Activated T-helper 1 cell treated with Interleukin-2 at 50 U/mL for 16 hours (primary cell): Measurements from ENCODE around the gene MON1A.
A peak's percentile ranks its signal among the peaks of the same experiment; 100 is the strongest.
"Not testable (repeated sequence)": the region's sequence is repeated elsewhere in the genome, so short reads cannot be mapped to it uniquely, and the experiment has no call there.

ENCODE experiments used
- DNase-seq: peaks from one replicate; pipeline ENCODE4 v3.0.0-alpha.2; 2020; ENCODE audit warnings: low read depth

Gene MON1A

DNA sequence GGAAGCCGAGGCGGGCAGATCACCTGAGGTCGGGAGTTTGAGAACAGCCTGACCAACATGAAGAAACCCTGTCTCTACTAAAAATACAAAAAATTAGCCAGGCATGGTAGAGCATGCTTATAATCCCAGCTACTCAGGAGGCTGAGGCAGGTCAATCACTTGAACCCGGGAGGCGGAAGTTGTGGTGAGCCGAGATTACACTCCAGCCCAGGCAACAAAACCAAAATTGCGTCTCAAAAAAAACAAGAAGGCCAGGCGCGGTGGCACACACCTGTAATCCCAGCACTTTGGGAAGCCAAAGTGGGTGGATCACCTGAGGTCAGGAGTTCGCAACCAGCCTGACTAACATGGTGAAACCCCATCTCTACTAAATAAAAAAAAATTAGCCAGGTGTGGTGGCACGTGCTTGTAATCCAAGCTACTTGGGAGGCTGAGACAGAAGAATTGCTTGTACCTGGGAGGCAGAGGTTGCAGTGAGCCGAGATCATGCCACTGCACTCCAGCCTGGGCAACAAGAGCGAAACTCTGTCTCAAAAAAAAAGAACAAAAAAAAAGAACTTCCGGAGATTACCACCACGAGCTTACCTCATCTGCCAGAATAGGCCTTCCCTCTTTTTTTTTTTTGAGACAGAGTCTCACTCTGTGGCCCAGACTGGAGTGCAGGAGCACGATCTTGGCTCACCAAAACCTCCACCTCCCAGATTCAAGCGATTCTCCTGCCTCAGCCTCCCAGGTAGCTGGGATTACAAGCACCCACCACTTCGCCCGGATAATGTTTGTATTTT is 11.6 kb downstream of the MON1A start:
- DNase-seq = not testable (repeated sequence)

DNA sequence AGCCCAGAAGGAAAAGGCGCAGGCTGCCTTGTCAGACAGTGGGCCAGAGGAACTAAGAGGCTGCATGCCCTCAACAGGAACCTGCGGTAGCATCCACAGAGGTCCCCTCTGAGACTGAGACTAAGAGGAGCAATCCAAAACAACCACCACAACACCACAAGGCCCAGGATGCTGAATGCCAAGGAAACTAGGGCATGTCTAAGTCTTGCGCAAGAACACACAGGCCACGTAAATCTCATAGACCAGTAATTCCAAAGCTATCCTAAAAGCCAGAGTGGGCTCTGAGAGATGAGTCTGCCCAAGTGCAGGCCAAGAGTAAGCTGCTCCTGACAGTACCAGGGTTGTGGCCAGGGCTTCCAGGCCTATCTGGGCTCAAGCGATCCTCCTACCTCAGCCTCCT is 12.9 kb downstream of the MON1A start:
- DNase-seq = no peak

DNA sequence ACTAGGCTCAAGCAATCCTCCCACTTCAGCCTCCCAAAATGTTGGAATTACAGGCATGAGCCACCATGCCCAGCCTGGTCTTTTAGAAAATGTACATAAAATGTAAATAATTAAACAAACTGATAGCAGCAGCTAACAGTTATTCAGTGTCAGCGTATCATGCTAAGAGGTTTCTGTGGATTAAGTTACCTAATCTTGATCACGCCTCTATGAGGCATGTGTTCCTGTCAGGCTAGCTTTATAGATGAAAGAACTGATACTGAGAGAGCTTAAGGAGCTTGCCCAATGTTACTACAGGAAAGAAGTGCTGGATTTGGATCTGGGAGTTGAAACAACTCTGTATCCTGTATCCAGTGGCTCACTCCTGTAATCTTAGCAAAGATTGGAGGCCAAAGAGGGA is 14.7 kb downstream of the MON1A start:
- no peak for DNase-seq

DNA sequence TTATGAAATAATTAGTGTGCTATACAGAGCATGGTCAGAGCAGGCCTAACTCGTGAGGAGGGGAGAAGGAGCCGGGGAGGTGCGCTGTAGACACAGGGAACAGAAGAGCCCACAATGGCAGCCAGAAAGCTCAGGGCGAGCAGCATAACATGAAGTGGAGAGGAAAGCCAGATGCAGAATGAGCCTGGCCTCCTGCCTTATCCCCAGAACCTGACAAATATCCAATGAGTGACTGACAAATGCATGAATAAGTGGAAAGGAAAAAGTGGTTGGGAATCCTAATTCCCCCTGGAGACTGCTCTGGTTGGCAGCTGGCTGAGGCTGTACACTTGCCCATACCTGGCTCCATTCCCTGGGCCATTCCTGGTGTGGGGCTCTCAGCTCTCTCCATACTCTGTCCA is 16.7 kb downstream of the MON1A start:
- no peak for DNase-seq

DNA sequence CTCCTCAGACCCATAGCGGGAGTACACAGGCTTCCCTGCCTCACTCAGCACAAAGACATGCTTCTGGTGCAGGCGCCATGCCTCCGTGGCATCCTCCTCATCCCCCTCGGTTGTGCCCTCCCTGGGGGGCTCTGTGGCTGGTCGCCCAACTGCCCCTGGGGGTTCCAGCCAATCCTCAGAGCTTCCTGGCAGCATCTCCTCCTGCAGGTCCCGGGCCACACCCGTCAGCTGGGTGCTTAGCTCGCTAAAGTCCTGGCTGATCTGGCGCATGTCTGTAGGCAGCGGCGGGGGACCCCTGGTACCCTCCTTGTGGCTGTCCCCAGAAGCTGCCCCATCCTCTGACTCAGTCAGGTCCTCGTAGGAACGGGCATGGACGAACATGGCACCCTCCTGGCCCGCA is 18.0 kb downstream of the MON1A start:
- DNase-seq = no peak

DNA sequence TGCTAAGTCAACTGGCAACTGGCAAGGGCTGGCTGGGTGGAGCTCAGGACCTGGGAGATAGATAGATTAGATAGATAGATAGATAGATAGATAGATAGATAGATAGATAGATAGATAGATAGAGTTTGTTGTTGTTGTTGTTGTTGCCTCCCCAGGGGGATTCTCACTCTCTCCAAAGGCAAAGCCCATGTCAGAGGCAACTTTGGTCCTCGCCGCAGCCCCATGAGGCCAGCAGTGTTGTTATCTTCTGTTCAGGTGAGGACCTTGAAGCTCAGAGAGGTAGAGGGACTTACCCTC is 18.5 kb downstream of the MON1A start:
- no peak for DNase-seq

DNA sequence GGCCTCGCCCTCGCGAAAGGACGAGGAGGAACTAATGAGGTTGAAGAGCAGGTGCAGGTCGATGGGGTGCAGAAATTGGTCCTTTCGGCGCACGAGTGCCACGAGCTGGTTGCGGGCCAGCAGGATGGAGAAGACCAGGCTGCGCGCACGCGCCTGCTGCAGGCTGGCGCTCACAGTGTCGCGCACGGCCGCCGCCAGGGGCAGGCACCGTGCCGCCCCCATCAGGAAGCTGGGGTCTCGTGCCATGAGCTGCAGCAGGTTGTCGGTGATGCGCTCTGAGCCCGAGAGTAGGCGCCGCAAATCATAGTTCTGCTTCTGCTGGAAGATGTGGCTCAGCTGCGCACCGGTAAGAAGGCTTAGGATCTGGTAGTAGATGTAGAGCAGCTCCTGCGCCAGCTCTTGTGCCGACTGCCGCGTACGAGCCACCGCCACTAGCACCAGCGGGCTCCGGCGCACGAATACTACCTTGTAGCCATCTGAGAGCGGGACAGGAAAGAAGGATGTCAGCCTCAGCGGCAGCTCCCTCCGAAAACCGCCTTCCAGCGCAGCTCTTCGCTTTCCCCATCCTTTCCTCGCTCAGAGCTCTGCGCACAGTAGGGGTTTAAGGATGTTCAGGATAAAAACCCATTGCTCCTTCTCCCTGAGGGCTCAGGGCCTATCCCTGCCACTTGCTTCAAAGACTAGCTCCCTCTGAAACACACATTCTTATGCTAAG is 19.0 kb downstream of the MON1A start:
- no peak for DNase-seq

DNA sequence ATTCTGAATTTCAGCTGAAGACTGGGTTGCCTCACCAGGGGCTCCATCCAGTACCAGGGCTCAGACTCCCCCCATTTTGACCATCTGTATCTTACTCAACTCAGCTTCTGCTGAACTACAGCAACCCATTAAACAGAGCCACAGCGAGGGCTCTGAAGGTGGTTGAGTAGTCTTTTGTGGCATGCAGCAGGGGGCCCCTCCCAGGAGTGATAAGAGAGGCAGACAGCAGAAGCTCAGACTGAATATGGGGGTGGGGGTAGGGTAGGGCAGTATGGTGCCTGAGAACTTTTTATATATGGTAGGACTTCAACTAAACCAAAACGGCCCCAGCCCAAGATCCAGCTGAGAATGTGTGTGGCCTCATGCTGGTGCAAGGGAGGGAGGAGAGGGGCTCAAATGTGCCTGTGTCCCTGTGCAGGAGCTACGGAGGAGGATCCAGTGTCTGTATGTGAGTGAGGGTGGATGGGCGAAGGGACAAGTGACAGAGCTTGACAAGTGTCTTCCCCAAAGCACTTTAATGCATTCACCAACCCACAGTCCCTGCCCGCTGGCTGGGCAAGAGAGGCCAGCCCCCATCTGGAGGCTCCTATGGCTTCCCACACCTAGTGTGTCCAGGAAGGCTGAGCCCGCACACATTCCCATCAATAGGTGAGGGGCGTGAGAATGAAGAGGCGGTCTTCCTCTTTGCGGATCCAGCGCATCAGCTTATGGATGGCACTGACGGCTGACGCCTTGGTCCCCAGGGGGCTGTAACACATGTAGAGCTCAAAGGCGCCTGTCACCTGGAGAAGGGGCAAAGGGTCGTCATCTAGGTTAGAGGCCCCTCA is 21.0 kb downstream of the MON1A start:
- DNase-seq = no peak

DNA sequence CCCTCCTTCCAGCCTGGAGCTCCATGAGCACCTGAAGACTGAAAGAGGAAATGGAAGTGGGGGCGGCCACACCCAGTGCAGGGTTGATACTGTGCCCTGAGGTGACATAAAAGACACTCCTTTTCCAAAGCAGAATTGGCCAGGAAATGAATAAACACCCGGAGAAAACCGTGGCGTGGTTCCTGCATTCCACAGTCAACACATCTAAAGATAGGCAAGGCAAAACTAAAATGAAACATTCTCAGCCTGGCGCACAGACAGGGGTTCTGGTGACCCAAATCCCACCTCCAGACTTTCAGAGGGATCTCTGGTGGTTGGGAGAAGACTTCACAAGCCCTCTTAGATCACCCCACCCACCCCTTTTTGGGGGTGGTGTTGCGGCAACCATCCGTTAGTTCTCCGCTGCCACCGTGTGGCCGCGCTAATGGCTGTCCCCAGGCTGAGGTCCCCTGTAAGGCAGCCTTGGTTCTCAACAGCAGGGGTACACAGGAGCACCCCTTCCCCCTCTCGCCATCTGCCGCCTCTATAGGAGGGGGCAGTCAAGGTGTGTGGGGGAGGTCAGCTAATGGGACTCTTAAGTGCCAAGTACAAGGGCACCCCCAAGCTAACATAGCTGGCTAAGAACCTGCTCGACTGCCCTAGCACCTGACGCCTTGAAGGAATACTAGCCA is 23.4 kb downstream of the MON1A start:
- no peak for DNase-seq

DNA sequence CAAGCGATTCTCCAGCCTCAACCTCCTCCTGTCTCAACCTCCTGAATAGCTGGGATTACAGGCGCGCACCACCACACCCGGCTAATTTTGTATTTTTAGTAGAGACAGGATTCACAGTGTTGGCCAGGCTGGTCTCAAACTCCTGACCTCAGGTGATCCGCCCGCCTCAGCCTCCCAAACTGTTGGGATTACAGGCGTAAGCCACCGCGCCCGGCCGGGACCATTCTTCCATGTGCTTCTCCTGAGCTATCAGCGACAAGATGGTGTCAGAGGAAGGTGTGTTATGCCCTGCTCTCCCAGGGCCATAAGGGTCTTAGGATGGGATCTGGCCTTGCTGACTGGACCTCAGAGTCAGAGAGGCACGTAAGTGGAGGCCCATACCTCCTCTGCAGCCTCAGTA is 25.2 kb downstream of the MON1A start:
- not testable (repeated sequence) for DNase-seq

DNA sequence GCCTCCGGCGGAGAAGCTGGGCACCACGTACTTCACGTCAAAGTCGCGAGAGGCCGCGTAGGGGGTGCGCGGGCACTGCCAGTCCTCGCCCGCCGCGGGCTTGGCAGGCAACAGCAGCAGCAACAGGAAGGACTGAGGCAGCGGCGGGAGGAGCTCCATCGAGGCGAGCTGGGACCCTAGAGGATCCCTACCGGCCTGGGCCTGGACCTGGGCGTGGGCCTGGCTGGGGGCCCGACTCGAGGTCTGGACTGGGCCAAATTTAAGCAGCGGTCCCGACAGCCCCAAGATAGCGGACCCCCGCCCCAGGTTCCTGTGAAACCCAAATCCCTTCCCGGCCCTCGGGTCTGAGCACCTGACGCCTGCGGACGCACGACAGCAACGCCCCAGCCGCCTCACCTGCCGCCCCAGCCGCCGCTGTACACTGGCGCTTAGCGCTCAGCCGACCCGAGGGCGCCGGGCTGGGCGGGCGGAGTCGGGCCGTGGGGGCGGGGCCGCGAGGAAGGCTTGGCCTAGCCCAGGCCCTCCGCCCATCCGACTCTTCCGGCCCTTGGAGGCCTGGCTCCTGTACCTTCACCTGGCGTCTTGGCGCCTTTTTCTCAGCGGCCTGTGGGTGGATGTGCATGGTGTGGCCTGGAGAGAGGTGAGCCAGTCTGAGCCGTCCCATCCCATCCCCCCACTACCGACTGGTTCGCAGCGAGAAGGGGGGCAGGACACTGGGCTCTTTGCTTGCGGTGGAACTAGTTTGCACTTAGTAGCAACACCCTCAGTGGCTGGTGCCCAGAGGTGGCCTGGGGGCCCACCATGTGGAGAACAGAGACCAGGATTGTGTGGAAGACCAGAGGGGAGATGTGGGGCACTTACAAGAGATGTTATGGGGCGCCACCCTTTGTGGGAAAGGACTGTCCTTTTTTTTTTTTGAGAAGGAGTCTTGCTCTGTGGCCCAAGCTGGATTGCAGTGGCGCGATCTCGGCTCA is 25.9 kb downstream of the MON1A start, which contains the start of gene MST1R:
Gene MST1R (minus strand): TSS at position 423 of the 974 bp plus-strand sequence. CDS start 264 bp downstream, at position 159.
- peak; percentile 79 for DNase-seq

DNA sequence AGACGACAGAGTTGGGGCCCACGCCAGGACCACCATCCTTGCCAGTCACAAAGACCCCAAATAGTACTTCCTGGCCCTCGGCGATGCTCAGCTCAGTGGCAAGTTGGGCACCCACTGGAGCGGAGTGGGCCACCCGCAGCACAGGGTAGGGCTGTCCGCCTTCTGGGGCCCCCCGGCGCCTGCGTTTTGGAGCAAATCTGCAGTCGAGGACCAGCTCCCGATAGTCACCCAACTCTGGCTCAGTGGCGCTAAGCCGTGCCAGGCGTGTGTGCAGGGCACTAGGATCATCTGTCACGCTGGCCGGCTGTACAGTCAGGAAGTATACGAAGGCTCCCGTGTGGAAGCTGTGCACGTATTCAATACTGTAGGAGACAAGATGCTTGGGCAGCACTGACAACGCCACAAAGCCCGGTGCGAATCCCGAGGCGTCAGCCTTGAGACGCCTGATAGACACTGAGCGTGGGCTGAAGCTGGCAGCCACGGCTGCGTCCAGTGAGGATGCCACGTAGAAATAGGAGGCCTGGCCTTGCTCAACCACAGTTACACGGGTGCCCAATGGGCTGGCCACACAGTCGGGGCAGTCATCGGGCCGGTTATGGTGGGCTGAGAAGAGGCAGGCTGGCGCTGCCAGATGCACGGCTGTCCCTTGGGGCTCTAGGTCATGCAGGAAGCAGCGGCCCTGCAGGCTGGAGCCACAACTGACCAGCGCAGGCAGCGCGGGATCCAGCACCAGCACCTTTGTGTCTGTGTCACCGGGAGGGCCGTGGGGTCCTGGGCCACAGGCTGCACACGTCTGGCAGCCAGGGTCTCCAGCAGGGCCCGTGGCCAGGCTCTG is 26.9 kb downstream of the MON1A start:
- no peak for DNase-seq

DNA sequence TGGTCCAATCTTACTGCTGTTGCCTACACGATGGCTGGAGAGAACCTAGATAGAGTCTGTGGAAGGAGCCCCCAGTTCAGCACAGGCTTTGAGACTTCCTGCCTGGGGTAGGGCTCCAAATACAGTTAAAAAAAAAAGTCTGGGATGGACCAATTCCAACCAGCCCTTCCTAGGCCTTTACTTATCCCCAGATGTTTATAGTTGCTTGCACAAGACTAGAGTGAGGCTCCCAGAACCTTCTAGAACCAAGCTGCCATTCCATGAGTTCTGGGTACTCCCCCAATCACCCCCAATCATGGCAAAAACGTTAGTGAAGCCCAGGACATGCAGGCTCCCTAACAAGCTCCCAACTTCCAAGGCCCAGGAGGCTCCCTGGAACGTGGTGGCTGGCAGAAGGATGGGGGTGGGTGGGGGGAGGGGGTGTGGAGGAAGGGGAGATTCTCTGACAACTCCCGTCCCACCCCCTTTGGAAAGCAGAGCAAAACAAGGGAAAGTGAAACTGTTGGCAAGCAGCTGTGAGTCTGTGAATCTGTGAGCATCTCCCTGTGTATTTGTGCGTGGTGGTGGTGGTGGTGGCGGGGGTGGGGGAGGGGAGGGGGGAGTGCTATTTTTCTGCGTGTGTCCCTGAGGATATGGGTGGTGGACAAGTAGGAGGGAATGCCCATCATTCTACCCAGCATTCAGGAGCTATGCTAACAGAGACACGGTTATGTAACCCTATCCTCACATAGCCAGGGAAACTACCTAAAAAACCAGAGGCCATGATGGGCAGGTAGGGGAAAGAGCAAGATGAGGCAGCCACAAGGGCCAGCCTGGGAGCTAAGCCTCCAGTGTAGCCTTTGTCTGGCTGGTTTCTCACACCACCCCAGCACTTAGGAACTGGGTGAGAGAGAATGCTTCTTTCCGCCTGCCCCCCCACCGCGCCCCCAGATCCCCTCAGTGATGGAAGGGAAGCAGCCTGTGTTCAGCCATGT is 28.0 kb downstream of the MON1A start:
- DNase-seq = no peak

DNA sequence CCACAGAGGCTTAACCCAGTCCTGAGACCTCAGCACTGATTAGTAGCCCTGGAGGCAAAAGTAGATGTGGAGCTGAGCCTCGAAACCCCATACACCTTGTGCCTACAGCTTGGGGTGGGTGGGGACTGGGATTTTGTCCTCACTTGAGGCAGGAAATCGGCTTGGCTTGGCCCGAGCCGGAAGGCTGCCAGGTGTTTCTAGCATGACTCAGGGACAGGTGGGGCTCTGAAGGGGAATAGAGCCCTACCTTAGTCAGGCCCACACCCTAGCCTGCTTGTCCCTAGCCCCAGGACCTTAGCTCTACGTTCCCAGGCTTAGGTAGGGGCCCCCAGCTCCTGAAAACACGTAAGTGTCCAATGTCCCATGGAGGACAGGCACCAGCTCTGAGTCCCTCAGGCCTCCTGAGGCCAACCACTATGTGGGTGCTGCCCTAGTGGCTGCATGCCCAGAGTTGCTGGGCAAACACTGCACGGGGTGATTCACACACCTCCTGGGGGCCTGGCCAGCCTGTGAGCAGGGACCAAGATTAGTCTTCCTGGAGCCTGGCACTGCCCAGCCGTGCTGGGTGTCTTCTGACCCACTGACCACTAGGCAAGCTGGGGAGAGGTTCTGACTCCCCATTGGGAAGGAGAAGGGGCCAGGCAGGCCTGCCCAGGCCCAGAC is 29.0 kb downstream of the MON1A start:
- DNase-seq = no peak

DNA sequence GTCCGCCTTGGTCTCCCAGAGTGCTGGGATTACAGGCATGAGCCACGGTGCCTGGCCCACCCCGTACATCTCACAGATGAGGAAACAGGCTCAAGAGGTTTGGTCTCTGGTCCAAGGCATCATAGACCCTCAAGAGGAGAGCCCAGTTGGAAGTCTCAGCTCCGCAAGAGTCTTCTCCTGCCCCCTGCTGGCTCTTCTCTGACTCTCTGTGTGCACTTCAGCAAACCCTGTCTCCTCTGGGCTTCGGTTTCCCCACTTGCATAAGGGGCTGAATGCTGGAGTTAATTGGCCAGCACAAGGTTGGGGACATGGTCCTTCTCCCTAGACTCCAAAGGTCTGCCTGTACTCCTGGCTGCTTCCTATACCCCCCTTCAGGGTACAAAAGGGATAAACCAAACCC is 29.8 kb downstream of the MON1A start:
- no peak for DNase-seq

DNA sequence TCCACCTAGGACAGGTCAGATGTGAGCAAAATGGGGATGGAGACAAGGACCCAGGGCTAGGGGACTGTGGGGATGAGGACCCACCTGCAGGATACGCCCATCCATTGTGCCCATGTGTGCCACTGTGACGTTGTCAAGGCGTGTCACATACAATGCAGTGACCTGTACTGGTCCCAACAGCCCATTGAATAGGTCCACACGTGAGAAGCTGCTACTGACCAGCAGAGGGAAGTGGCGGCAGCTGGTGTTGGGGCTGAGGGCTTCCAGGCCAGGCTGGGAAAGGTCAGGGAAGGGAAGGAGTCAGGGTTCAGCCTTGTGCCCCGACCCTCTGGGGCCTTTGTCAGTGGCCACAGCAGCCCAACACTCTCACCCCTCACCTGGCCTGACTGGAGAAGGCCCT is 30.6 kb downstream of the MON1A start:
- DNase-seq = no peak

DNA sequence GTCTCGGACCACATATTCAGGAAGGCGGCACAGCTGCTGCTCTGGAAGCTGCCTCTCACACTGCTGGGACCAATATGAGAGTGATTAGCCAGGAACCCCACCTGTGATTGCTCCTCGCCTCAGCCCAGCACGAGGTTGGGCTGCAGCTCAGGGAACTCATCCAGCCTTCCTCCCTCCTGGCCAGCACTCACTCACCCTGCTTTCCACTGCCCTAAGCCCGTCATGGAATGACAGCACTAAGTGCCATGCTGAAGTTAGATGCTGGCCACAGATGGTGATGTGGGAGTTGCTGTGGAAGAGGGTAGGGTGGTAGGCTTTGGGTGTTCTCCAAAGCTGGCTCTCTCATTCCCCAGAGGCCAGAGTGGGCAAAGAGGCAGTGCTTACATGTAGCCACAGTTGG is 33.3 kb downstream of the MON1A start:
- DNase-seq = no peak

DNA sequence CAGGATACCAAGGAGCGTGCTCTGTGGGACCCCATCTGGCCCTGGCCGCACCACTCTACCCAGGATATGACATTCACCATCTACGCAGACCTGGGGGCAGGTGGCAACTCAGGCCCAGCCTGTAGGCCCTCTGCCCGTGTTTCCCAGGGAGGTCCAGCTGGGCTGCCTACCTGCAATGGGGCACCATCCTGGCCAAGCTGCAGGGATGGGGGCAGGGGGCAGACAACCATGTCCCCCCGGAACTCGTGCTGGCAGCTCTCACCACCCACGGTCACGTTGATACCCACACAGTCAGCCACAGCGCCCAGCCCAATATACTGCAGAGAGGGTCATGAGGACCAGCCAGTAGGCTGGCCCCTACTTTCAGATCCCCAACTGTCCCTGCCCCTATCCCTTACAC is 33.8 kb downstream of the MON1A start:
- no peak for DNase-seq
